T-helper 1 cell treated with Interleukin-12 subunit alpha and Interleukin-12 subunit beta and Interleukin-4 antibody, amounts not matched to agents 30 μg/mL and 1 μg/mL, for 36 hours (primary cell): ENCODE measurements around the gene IL6ST.

Source experiments
- H3K27ac Mint-ChIP-seq: one replicate; pipeline ENCODE4 v1.8.0; 2021; ENCODE audit warnings: mild to moderate bottlenecking, mixed read lengths
- H3K27me3 Mint-ChIP-seq: one replicate; pipeline ENCODE4 v1.8.0; 2021; ENCODE audit warnings: low read depth, mixed read lengths
- H3K36me3 Mint-ChIP-seq: one replicate; pipeline ENCODE4 v1.8.0; 2021; ENCODE audit warnings: low read depth, mixed read lengths
- H3K4me1 Mint-ChIP-seq: one replicate; pipeline ENCODE4 v1.8.0; 2021; ENCODE audit warnings: low read depth, mixed read lengths
- H3K4me3 Mint-ChIP-seq: one replicate; pipeline ENCODE4 v1.8.0; 2021; ENCODE audit warnings: mild to moderate bottlenecking, moderate library complexity, mixed read lengths
- H3K9me3 Mint-ChIP-seq: one replicate; pipeline ENCODE4 v1.8.0; 2021; ENCODE audit warnings: mixed read lengths

IL6ST gene

GRCh38 chr5:55896238-55896637, 98.5 kb downstream of the IL6ST start:
- Mint-ChIP-seq H3K36me3 (peaks cover 7% of the 10 kb centered on the region), H3K27ac (no peak overlapping the region), H3K4me3 (no peak overlapping the region), H3K27me3 (no peaks in the 10 kb centered on the region), H3K4me1 (peaks cover 28% of the 10 kb centered on the region), H3K9me3 (peaks cover 3% of the 10 kb centered on the region)

DNA sequence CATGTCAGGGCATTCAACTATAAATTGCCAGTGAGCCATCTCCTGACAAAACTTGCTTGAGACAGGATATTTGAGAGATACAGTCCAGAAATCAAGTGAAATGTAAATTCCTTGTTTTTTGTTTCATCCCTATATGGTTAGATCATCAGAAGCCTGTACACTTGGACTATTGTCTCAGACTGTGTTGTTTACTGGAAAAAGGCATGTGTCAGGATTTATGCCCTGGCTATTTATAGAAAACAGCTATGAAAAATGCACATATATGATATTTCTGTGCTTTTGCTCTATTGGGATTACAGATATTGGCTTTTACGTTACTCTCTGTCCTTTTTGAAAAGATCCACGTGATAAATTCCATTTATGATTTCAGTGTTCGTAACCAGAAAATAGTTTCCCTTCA, 99.4 kb downstream of the IL6ST start:
- Mint-ChIP-seq H3K36me3 (peaks cover 7% of the 10 kb centered on the region), H3K27ac (no peak overlapping the region), H3K4me3 (no peak overlapping the region), H3K4me1 (peaks cover 20% of the 10 kb centered on the region), H3K9me3 (peaks cover 3% of the 10 kb centered on the region), H3K27me3 (no peaks in the 10 kb centered on the region)

DNA sequence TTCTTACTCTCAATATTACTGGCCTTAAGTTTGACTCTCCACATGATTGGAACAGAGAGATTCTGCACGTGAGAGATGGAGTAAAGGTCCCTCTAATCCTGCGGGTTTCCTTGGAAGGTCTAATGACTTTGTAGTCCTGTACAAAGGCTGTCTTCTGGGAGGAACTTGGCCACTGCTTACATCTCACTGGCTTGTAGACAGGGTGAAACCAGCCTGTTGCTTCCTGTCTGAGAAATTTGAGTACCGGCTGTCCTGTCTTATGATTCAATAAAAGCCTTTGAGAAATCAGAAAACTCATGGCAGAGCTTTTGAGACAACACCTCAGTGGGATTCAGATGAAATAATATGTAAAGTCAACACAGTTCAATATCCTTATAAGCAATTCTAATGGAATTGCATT, 100.6 kb downstream of the IL6ST start:
- H3K4me1 Mint-ChIP-seq: peaks cover 15% of the 10 kb centered on the region
- H3K36me3 Mint-ChIP-seq: peaks cover 10% of the 10 kb centered on the region
- H3K27ac Mint-ChIP-seq: no peak overlapping the region
- H3K9me3 Mint-ChIP-seq: peaks cover 3% of the 10 kb centered on the region
- H3K4me3 Mint-ChIP-seq: no peak overlapping the region
- H3K27me3 Mint-ChIP-seq: no peaks in the 10 kb centered on the region

- Mint-ChIP-seq H3K27me3 (no peaks in the 10 kb centered on the region), H3K9me3 (peaks cover 3% of the 10 kb centered on the region), H3K4me1 (peaks cover 18% of the 10 kb centered on the region), H3K36me3 (peaks cover 11% of the 10 kb centered on the region), H3K4me3 (no peak overlapping the region), H3K27ac (no peak overlapping the region)
Observed at GRCh38 chr5:55892479-55892878, 102.3 kb downstream of the IL6ST start.

GRCh38 chr5:55888205-55888604, 106.6 kb downstream of the IL6ST start:
- no peaks in the 10 kb centered on the region for H3K27me3 Mint-ChIP-seq
- peaks cover 3% of the 10 kb centered on the region for H3K9me3 Mint-ChIP-seq
- H3K27ac Mint-ChIP-seq: peak overlapping the region; percentile 1
- H3K4me3 Mint-ChIP-seq: no peak overlapping the region
- H3K4me1 Mint-ChIP-seq: peaks cover 4% of the 10 kb centered on the region
- H3K36me3 Mint-ChIP-seq: peaks cover 10% of the 10 kb centered on the region

DNA sequence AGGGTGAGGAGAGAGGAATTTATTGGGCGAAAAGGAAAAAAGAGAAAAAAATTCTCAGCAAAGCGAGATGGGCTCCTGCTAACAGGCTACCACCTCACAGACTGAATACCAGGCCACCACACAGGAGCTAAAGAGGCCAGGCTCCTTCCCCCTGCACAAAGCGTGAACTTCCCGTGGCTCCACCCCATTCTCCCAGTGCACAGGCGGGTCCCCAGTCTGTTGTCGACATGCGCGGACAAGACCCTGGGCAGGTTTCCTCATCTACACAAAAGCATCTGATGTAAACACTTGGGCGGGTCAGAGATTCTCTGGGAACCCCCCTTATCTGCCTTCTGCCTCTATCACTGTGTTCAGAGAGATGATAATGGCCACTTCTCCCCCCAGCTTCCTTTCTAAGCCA, 109.4 kb downstream of the IL6ST start:
- Mint-ChIP-seq H3K4me3 (no peak overlapping the region), H3K27me3 (no peaks in the 10 kb centered on the region)

More for the DNA sequence above, 109.4 kb downstream of the IL6ST start:
- H3K9me3 Mint-ChIP-seq: no peaks in the 10 kb centered on the region
- peaks cover 4% of the 10 kb centered on the region for H3K4me1 Mint-ChIP-seq
- no peak overlapping the region for H3K27ac Mint-ChIP-seq
- peaks cover 7% of the 10 kb centered on the region for H3K36me3 Mint-ChIP-seq
